Thyroid gland (tissue), 4 donors: ENCODE results near the gene UBL7. TPM values are rescaled to one million over a fixed set of nuclear protein-coding genes. Genes with fewer than 3 reads are reported as not detected.

Source experiments
- DNase-seq, 2 donors: peaks; one replicate each; pipeline ENCODE4 v3.0.0-alpha.2; 2019
- H3K27ac ChIP-seq, 3 donors: fragments of 200-600 bp; sonication (generic); 1 replicate in 2 of 3; 2 replicates in 1 of 3; pipeline ENCODE4 v1.5.1; 2016 to 2019; ENCODE audit warnings: mild to moderate bottlenecking in 1 of 3, moderate library complexity in 1 of 3
- H3K27me3 ChIP-seq: fragments of 200-600 bp; sonication (generic); one replicate; pipeline ENCODE4 v1.5.1; 2019
- H3K36me3 ChIP-seq, 2 donors: fragments of 200-600 bp; sonication (generic); one replicate each; pipeline ENCODE4 v1.5.1; 2016 to 2019
- H3K4me1 ChIP-seq, 2 donors: fragments of 200-600 bp; sonication (generic); one replicate each; pipeline ENCODE4 v1.5.1; 2017 to 2019
- H3K4me3 ChIP-seq, 3 donors: fragments of 200-600 bp; sonication (generic); replicated peaks in 1 of 3; 1 replicate in 2 of 3; 2 replicates in 1 of 3; pipeline ENCODE4 v1.5.1; 2016; ENCODE audit warnings: mild to moderate bottlenecking in 1 of 3
- H3K9me3 ChIP-seq: fragments of 200-600 bp; sonication (generic); one replicate; pipeline ENCODE4 v1.5.1; 2017
- POLR2A ChIP-seq, 2 donors: fragments of 450-650 bp; IDR thresholded peaks; one replicate each; pipeline ENCODE4 v1.6.1; 2017; ENCODE audit warnings: antibody characterized with exemption in 2 of 2, mild to moderate bottlenecking in 2 of 2, moderate library complexity in 1 of 2
- WGBS, 2 donors: methylation state at CpG; one replicate each; pipeline ENCODE4 v1.1.5; 2017; 5-methylcytosine and 5-hydroxymethylcytosine counted together
- intact Hi-C: fragments of 100-400 bp; cut with DNase I; formaldehyde crosslinking; loops from one replicate; pipeline ENCODE4 v1.15.1; 2023
- total RNA-seq, 4 donors: library from RNA; depleted of rRNA; stranded (reverse); fragments of >200 nt; gene quantifications; one replicate each; pipeline ENCODE4 v1.2.3, GENCODE V29; 2016
- TF ChIP-seq, protein P1 (sequence below), 6 experiments: fragments of 200-600 bp in 3 of 6; fragments of 450-650 bp in 3 of 6; sonication (generic) in 3 of 6; IDR thresholded peaks; one replicate each; pipeline ENCODE4 v1.5.1; 2016 to 2019; ENCODE audit warnings: antibody characterized with exemption in 6 of 6, mild to moderate bottlenecking in 2 of 6, inconsistent platforms in 1 of 6, moderate library complexity in 1 of 6

Gene UBL7
- total RNA-seq, 4 donors from 2014 or later, result 60.3 to 103 (median 69.6) TPM

DNA sequence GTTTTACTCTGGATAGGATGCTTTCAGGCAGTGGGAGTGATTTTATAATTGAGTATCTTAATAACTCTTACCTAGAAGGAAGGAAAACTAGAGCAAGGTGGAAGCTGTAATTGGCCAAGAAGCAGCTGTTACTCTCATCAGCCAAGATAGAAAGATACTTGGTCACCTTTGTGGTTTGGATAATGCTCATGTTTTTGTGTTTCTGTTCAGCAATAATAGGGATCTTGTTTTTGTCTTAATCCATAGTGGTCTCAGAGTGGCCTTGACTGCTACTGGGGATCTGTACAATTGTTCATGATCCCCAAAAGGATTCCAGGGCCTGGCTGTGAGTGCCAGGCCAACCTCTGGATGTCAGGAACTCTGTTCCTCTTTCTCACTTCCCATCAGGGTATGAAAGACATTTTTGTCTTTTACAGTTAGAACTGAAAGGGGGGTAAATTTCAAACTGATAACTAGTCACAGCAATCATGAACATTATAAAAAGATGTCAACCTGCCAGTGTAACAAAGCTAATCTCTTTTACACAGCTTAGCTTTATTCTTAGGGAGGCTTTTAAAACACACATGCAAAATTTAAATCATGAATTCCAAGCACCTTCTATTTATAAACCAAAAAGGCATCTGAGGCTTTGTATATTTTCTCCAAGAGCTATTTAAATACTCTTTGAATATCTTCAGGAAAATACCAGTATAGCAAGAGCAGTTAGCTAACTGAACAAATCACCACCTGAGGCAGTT is 6.0 kb downstream of the UBL7 start:
- Histone ChIP-seq H3K4me1 (peaks cover 1 to 3% of the 10 kb centered on the region in 2 donors), H3K9me3 (no peaks in the 10 kb centered on the region), H3K27ac (no peak overlapping the region), H3K4me3 (no peak overlapping the region), H3K36me3 (peaks cover 33 to 42% of the 10 kb centered on the region in 2 donors), H3K27me3 (no peaks in the 10 kb centered on the region)
- intact Hi-C loops, result loop anchor here (10.0 kb wide), 1 partner anchor 170 kb away; no protein-coding TSS in a partner anchor
- DNase-seq, result no peak
- TF ChIP-seq, protein P1, sequence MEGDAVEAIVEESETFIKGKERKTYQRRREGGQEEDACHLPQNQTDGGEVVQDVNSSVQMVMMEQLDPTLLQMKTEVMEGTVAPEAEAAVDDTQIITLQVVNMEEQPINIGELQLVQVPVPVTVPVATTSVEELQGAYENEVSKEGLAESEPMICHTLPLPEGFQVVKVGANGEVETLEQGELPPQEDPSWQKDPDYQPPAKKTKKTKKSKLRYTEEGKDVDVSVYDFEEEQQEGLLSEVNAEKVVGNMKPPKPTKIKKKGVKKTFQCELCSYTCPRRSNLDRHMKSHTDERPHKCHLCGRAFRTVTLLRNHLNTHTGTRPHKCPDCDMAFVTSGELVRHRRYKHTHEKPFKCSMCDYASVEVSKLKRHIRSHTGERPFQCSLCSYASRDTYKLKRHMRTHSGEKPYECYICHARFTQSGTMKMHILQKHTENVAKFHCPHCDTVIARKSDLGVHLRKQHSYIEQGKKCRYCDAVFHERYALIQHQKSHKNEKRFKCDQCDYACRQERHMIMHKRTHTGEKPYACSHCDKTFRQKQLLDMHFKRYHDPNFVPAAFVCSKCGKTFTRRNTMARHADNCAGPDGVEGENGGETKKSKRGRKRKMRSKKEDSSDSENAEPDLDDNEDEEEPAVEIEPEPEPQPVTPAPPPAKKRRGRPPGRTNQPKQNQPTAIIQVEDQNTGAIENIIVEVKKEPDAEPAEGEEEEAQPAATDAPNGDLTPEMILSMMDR (IDR thresholded peaks at IDR 0.05), result no peak
- no peak for TF ChIP-seq POLR2A (IDR thresholded peaks at IDR 0.05)

DNA sequence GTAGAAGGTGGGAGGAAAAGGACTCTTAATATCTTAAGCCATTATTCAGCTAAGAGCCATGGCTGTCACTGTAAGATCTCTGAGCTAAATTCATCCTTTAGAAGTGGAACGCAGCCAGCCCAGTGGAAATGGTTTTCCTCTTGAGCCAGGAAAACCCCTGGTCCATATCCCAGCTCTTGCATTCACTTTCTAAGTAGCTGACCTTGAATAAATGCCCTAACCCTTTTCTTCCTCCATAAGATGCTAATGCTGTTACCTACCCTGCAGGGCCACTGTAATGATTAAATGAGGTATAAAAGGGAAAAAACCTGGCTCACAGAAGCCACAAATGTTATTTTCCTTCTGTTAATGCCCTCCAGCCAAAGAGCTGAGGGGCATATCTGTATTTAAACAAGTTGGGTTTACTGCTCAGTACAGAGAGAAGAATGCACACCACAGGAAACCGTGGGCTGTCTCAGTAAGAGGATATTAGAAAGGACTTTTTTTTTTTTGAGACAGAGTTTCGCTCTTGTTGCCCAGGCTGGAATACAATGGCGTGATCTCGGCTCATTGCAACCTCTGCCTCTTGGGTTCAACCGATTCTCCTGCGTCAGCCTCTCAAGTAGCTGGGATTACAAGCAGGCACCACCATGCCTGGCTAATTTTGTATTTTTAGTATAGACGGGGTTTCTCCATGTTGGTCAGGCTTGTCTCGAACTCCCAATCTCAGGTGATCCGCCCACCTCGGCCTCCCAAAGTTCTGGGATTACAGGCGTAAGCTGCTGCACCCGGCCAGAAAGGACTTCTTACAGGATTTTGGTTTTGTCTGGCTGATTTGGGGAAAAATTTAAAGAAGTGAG is 6.8 kb downstream of the UBL7 start:
- DNase-seq, result no peak
- Histone ChIP-seq H3K27me3 (no peaks in the 10 kb centered on the region), H3K36me3 (peaks cover 41 to 50% of the 10 kb centered on the region in 2 donors), H3K4me3 (no peak overlapping the region), H3K9me3 (no peaks in the 10 kb centered on the region), H3K4me1 (no peaks in the 10 kb centered on the region), H3K27ac (no peak overlapping the region)
- intact Hi-C loops, result loop anchor here (10.0 kb wide), 1 partner anchor 171 kb away; no protein-coding TSS in a partner anchor
- 84 to 89% methylated on average over 13 of the region's 13 CpGs for WGBS, 2 donors
- no peak for TF ChIP-seq POLR2A (IDR thresholded peaks at IDR 0.05)
- TF ChIP-seq, protein P1 (IDR thresholded peaks at IDR 0.05), result no peak

DNA sequence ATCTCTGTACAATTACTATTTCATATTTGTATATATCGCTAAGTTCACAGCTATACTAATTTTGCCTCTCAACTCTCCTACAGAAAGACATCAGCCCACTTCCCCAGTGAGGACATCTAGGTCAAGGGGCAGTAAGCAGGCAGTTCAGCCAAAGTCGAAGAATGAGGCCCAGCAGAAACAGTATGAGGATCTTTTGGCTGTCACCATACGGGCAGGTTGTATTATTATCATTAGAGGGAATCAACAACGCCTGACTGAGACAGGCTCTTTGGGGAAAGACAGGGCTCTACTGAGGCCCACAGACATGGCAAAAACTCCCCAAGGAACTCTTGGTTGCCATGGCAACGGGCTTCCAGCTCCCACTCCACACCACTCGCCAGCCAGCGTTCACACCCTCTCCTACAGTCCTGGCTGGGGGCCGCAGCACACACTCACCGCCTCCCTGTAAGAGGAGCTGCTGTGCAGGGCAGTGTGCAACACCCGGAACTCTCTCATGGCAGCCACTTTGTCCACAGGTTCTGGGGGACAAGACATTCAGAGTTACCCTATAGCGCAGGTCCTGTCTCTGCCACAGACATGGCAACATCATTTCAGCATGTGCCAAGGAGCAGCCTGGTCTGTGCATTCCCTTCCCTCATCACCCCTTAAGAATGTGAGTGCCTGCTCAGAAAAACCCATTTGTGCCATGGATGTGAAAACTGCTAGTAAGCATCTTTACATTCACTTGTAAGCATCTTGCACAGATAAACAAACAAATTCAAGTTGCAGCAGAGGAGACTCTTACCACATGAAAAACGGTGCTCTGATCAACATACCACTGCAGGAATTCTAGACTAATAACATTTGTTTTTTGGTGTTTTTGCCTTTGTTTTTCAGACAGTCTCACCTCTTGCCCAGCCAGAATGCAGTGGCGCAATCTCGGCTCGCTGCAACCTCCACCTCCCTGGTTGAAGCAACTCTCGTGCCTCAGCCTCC is 8.8 kb downstream of the UBL7 start:
- Histone ChIP-seq H3K27ac (no peak overlapping the region), H3K27me3 (no peaks in the 10 kb centered on the region), H3K9me3 (no peaks in the 10 kb centered on the region), H3K4me1 (no peaks in the 10 kb centered on the region), H3K36me3 (peaks cover 54 to 61% of the 10 kb centered on the region in 2 donors), H3K4me3 (no peak overlapping the region)
- DNase-seq, result no peak
- no peak for TF ChIP-seq POLR2A (IDR thresholded peaks at IDR 0.05)
- TF ChIP-seq, protein P1 (IDR thresholded peaks at IDR 0.05), result no peak
- intact Hi-C loops, result loop anchor here (10.0 kb wide), 1 partner anchor 173 kb away; no protein-coding TSS in a partner anchor
- 73 to 82% methylated on average over 15 of the region's 16 CpGs for WGBS, 2 donors

DNA sequence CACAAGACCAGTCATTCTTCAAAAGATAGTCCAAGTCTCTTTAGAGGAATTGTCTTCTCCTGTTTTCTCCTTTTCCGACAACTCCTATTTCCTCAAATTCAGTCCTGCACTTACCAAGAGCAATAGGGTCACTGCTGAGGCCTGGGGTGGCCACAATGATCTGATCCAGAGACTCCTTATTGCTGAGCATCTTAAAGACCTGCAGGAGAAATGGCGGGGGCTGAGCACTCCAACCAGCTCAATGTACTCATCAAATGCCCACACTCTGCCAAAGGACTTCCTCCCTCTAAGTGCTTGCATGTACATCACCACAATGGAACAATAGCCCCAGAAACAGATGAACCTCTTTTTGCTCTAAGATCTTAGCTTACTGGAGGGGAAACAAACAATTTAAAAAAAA is 9.6 kb downstream of the UBL7 start:
- Histone ChIP-seq H3K36me3 (peaks cover 53 to 60% of the 10 kb centered on the region in 2 donors), H3K4me3 (no peak overlapping the region), H3K4me1 (no peaks in the 10 kb centered on the region), H3K27ac (no peak overlapping the region), H3K9me3 (no peaks in the 10 kb centered on the region), H3K27me3 (no peaks in the 10 kb centered on the region)
- no peak for DNase-seq
- WGBS, 2 donors, result 95 to 96% methylated on average over 2 of the region's 2 CpGs
- intact Hi-C loops, result loop anchor here (10.0 kb wide), 1 partner anchor 173 kb away; no protein-coding TSS in a partner anchor
- TF ChIP-seq, protein P1 (IDR thresholded peaks at IDR 0.05), result no peak
- TF ChIP-seq POLR2A (IDR thresholded peaks at IDR 0.05), result no peak
